ENCODE measurements around the gene EIF2A.

EIF2A gene

GRCh38 chr3:150626148-150626930 is 79.8 kb downstream of the EIF2A start:
- peaks cover 8% of the 10 kb centered on the region for H3K4me1 Mint-ChIP-seq (ENCODE audit: low read depth)
- peaks cover 63% of the 10 kb centered on the region for H3K36me3 Mint-ChIP-seq (ENCODE audit: low read depth)
- H3K27ac Mint-ChIP-seq = peak overlapping the region; percentile 73
- no peaks in the 10 kb centered on the region for H3K9me3 Mint-ChIP-seq
- no peaks in the 10 kb centered on the region for H3K27me3 Mint-ChIP-seq
- no peak overlapping the region for H3K4me3 Mint-ChIP-seq

DNA sequence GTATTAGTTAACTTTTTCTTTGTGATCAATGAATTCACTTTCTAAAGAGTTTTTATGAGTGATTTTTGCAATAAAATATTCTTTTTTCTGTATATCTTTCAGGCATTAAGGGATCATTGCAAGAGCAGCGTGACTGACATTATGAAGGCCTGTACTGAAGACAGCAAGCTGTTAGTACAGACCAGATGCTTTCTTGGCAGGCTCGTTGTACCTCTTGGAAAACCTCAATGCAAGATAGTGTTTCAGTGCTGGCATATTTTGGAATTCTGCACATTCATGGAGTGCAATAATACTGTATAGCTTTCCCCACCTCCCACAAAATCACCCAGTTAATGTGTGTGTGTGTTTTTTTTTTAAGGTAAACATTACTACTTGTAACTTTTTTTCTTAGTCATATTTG is 81.0 kb downstream of the EIF2A start:
- peaks cover 57% of the 10 kb centered on the region for H3K36me3 Mint-ChIP-seq (ENCODE audit: low read depth)
- H3K27me3 Mint-ChIP-seq = no peaks in the 10 kb centered on the region
- no peak overlapping the region for H3K27ac Mint-ChIP-seq
- no peak overlapping the region for H3K4me3 Mint-ChIP-seq
- no peaks in the 10 kb centered on the region for H3K4me1 Mint-ChIP-seq (ENCODE audit: low read depth)
- no peaks in the 10 kb centered on the region for H3K9me3 Mint-ChIP-seq

GRCh38 chr3:150631515-150632221 is 85.1 kb downstream of the EIF2A start:
- H3K27ac Mint-ChIP-seq = peak overlapping the region; percentile 19
- peaks cover 43% of the 10 kb centered on the region for H3K36me3 Mint-ChIP-seq (ENCODE audit: low read depth)
- no peak overlapping the region for H3K4me3 Mint-ChIP-seq
- H3K27me3 Mint-ChIP-seq = no peaks in the 10 kb centered on the region
- no peaks in the 10 kb centered on the region for H3K9me3 Mint-ChIP-seq
- peaks cover 29% of the 10 kb centered on the region for H3K4me1 Mint-ChIP-seq (ENCODE audit: low read depth)

GRCh38 chr3:150635076-150635475 is 88.5 kb downstream of the EIF2A start:
- peak overlapping the region; percentile 70 for H3K27ac Mint-ChIP-seq

GRCh38 chr3:150635526-150635925 is 88.9 kb downstream of the EIF2A start:
- Mint-ChIP-seq H3K4me1 (ENCODE audit: low read depth) (peaks cover 29% of the 10 kb centered on the region), H3K36me3 (ENCODE audit: low read depth) (peaks cover 12% of the 10 kb centered on the region), H3K27me3 (no peaks in the 10 kb centered on the region), H3K27ac (peak overlapping the region; percentile 70), H3K9me3 (no peaks in the 10 kb centered on the region), H3K4me3 (no peak overlapping the region)

More at GRCh38 chr3:150635076-150635475, 88.5 kb downstream of the EIF2A start:
- Mint-ChIP-seq H3K36me3 (ENCODE audit: low read depth) (peaks cover 14% of the 10 kb centered on the region), H3K9me3 (no peaks in the 10 kb centered on the region), H3K27me3 (no peaks in the 10 kb centered on the region), H3K4me3 (no peak overlapping the region), H3K4me1 (ENCODE audit: low read depth) (peaks cover 29% of the 10 kb centered on the region)
